ENCODE measurements around the gene PCCA.

GRCh38 chr13:100149389-100149788 is 60.5 kb downstream of the PCCA start:
- TF ChIP-seq POLR2A (IDR thresholded peaks at IDR 0.05; ENCODE audit: low read depth, low read length) = no peak
- TF ChIP-seq, protein P1, sequence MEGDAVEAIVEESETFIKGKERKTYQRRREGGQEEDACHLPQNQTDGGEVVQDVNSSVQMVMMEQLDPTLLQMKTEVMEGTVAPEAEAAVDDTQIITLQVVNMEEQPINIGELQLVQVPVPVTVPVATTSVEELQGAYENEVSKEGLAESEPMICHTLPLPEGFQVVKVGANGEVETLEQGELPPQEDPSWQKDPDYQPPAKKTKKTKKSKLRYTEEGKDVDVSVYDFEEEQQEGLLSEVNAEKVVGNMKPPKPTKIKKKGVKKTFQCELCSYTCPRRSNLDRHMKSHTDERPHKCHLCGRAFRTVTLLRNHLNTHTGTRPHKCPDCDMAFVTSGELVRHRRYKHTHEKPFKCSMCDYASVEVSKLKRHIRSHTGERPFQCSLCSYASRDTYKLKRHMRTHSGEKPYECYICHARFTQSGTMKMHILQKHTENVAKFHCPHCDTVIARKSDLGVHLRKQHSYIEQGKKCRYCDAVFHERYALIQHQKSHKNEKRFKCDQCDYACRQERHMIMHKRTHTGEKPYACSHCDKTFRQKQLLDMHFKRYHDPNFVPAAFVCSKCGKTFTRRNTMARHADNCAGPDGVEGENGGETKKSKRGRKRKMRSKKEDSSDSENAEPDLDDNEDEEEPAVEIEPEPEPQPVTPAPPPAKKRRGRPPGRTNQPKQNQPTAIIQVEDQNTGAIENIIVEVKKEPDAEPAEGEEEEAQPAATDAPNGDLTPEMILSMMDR (IDR thresholded peaks at IDR 0.05; ENCODE audit: extremely low read depth in 1 of 2, insufficient read depth in 1 of 2, low read depth in 1 of 2, low read length in 2 of 2) = no peak
- TF ChIP-seq EZH2 (IDR thresholded peaks at IDR 0.05; ENCODE audit: borderline replicate concordance, low read depth, low read length, severe bottlenecking) = no peak
- no peak for TF ChIP-seq JUN (IDR thresholded peaks at IDR 0.05; ENCODE audit: borderline replicate concordance, insufficient read depth, insufficient read length, low read depth)
